ENCODE data around the gene SMTN.
"Not testable (repeated sequence)": the region's sequence is repeated elsewhere in the genome, so short reads cannot be mapped to it uniquely, and the experiment has no call there.

Gene SMTN

DNA sequence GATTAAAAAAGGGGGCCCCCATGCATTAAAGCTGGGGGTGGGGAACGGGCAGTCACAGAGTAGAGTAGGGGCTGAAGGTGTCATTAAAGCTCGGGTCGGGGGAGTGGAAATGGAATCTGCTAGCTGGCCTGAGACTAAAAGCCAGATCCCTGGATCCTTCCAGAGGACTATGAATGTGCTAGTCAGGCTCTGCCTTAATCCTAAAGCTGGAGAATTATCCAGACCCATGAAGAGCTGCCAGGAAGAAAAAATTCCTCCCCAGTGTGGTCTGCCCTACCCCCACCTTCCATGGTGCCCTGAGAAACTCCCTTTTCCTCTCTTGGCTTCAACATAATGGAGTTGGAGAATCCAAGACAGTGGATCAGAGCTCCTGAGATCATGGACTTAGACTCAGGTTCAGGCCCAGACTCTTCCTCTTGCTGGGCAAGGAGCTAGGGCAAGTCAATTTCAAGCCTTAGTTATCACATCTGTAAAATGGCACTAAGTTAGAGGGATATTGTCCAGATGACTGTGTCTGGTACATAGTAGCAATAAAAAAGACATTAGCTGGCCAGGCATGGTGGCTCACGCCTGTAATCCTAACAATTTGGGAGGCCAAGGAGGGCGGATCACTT lies 24.0 kb upstream of the SMTN start:
- Mint-ChIP-seq H3K27me3 (peaks cover 2% of the 10 kb centered on the region), H3K4me1 (ENCODE audit: low read depth) (peaks cover 6% of the 10 kb centered on the region), H3K27ac (no peak overlapping the region), H3K36me3 (ENCODE audit: low read depth) (no peaks in the 10 kb centered on the region), H3K9me3 (no peaks in the 10 kb centered on the region), H3K4me3 (no peak overlapping the region)
- intact Hi-C loops (cut with micrococcal nuclease): no loop called here

DNA sequence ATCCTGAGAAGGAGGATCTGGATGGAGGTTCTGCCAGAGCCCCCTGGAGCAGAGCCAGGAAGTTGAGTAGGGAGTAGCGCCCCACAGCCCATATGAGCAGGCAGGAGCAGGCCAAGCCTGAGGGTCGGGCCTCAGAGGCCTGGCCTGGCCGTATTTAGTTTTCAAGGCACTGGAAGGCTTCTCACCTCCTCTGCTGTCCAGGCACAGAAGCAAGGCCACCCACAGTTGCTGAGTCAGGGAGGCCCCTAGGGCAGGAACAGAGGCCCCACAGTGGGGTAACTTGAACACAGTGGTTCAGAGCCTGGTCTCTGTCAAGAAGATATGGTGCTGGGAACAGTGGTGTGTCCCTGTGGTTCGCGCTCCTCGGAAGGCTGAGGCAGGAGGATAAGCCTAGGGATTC lies 21.5 kb upstream of the SMTN start:
- H3K4me1 Mint-ChIP-seq (ENCODE audit: low read depth); H3K4me3 Mint-ChIP-seq: not testable (repeated sequence)

DNA sequence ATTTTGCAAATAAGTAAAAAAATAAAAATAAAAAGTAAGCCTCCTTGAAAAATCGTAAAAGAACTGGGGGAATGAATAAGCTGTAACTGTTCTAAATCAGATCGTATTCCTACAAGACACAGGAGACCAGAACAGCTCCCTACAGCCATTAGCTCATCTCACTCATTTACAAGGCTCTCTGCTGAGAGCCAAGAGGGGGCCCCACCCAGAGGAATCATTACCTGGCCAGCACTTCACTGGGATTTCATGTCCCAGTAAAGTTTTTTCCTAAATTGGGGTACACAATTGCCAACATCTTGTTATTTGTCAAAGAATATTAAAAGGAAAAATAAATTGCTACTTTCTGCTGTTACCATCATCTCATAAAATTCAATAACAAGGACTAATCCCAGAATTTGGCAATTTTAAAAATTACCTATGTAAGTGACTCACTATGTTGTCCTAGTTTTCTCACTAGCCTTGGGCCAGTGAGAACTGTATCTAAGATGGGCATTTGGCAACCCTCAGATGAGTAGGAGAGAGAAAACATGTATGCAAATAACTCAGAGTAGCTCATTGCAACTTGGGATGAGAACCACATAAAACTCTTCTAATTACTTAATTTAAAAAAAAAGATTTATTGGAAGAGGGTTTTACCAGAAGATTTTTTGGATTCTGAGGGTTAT lies 18.4 kb upstream of the SMTN start:
- intact Hi-C loops (cut with micrococcal nuclease): no loop called here
- H3K9me3 Mint-ChIP-seq: peaks cover 8% of the 10 kb centered on the region
- H3K36me3 Mint-ChIP-seq (ENCODE audit: low read depth): no peaks in the 10 kb centered on the region
- H3K27ac Mint-ChIP-seq: no peak overlapping the region
- no peaks in the 10 kb centered on the region for H3K4me1 Mint-ChIP-seq (ENCODE audit: low read depth)
- H3K4me3 Mint-ChIP-seq: no peak overlapping the region
- H3K27me3 Mint-ChIP-seq: peaks cover 2% of the 10 kb centered on the region

More for the DNA sequence above, 21.5 kb upstream of the SMTN start:
- H3K9me3 Mint-ChIP-seq; H3K27me3 Mint-ChIP-seq; intact Hi-C loops (cut with micrococcal nuclease); H3K27ac Mint-ChIP-seq; H3K36me3 Mint-ChIP-seq (ENCODE audit: low read depth): not testable (repeated sequence)

DNA sequence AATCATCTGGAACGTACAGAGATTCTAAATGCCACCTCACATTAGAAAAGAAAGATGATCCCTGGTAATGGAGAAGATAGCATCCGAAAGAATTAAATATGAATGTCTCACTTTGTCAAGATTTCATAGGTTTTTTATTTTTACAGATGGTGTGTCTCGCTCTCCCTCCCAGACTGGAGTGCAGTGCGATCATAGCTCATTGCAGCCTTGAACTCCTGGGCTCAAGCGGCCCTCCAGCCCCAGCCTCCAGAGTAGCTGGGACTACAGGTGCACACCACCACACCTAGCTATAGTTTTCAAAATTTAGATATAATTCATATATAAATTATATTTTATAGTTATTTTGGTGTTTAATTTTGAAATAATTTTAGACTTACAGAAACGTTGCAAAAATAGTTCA lies 16.7 kb upstream of the SMTN start:
- intact Hi-C loops (cut with micrococcal nuclease): no loop called here
- no peaks in the 10 kb centered on the region for H3K4me1 Mint-ChIP-seq (ENCODE audit: low read depth)
- peaks cover 2% of the 10 kb centered on the region for H3K27me3 Mint-ChIP-seq
- H3K27ac Mint-ChIP-seq: no peak overlapping the region
- H3K4me3 Mint-ChIP-seq: no peak overlapping the region
- H3K36me3 Mint-ChIP-seq (ENCODE audit: low read depth): no peaks in the 10 kb centered on the region
- H3K9me3 Mint-ChIP-seq: peaks cover 8% of the 10 kb centered on the region

DNA sequence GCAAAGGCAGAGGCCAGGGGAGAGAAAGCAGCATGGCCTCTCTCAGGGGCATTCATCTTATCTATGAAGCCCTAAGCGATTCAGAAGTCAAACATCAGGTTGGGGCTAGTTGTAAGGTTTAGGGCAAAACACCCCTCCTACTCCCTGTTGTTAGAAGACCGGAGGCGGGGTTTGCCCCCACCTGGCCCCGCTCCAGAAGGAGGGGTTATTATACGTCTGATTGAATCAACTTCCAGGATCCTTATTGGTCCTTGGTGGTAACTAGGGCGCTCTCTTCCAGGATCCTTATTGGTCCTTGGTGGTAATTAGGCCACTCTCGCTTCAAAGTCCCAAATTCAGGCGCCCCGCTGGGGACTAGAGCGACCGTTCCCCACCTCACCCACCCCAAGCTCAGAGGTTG lies 12.1 kb upstream of the SMTN start:
- intact Hi-C loops (cut with micrococcal nuclease): no loop called here
- H3K4me1 Mint-ChIP-seq (ENCODE audit: low read depth): no peaks in the 10 kb centered on the region
- H3K27ac Mint-ChIP-seq: no peak overlapping the region
- H3K36me3 Mint-ChIP-seq (ENCODE audit: low read depth): no peaks in the 10 kb centered on the region
- peaks cover 3% of the 10 kb centered on the region for H3K9me3 Mint-ChIP-seq
- no peak overlapping the region for H3K4me3 Mint-ChIP-seq
- H3K27me3 Mint-ChIP-seq: peaks cover 4% of the 10 kb centered on the region

DNA sequence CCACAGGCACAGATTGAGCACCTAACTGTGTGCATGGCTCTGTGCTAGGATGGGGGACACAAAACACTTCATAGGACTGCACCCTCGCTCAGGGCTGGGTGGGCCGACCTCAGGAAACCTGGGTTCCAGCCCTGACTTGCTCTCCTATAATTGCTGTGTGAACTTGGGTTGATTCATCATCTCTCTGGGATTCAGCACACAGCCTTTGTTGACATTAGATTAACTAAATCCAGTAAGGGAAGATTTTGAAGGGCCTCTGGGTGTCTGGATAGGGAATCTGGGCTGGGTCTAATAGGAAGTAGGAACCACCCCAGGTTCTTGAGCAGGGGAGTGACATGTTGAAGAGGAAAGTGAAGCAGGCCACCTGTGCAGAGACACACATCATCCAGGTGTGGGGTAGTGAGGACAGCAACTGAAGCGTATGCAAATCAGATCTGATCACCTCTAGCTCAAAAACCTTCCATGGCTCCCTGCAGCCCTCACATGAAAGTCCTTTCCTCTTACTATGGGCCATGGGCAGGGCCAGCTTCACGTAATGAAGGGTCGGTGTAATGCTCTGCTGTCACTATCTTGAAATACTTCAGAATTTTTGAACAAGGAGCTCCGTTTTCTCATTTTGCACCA lies 11.3 kb upstream of the SMTN start:
- H3K27me3 Mint-ChIP-seq; H3K4me1 Mint-ChIP-seq (ENCODE audit: low read depth); H3K27ac Mint-ChIP-seq; H3K9me3 Mint-ChIP-seq; H3K4me3 Mint-ChIP-seq; H3K36me3 Mint-ChIP-seq (ENCODE audit: low read depth); intact Hi-C loops (cut with micrococcal nuclease): not testable (repeated sequence)

DNA sequence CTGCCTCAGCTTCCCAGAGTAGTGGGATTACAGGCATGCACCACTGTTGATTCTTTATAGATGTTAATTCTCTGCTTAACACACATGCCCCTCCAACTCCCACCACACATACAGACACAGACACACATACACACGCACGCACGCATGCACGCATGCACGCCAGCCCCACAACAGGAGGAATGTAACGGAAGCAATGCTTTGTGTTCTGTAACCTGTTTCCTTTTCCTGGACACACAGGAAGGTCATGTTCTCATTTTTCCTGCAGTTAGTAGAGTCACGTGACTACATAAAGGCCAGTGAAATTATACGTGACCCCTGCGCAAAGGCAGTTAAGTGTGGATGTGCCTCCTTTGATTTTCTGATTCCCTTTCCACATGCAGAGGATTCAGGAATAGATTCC lies 8.0 kb upstream of the SMTN start:
- H3K4me3 Mint-ChIP-seq; H3K4me1 Mint-ChIP-seq (ENCODE audit: low read depth); H3K9me3 Mint-ChIP-seq; intact Hi-C loops (cut with micrococcal nuclease); H3K27ac Mint-ChIP-seq; H3K27me3 Mint-ChIP-seq; H3K36me3 Mint-ChIP-seq (ENCODE audit: low read depth): not testable (repeated sequence)

DNA sequence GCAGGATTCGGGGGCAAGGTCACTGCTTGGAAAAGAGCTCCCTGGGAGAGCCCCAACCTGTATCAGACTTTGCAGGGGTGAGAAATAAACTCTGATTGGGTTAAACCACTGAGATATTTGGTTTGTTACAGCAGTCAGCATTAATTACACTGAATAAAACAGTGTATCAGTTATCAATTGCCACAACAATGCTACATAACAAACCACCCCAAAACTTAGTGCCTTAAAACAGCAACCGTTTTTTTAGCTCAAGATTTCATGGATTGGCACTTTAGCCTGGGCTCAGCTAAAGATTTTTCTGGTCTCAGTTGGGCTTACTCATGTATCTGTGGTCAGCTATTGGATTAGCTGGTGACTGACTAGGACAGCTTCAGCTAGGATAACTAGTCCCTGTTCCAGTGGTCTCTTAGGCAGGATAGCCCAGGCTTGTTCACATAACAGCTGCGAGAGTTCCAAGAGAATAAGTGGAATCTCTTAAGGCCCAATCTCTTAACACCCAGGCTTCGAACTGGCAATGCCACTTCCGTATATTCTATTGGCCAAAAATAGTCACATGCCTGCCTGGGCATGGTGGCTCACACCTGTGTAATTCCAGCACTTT lies 7.5 kb upstream of the SMTN start:
- H3K4me1 Mint-ChIP-seq (ENCODE audit: low read depth); H3K4me3 Mint-ChIP-seq; H3K9me3 Mint-ChIP-seq; intact Hi-C loops (cut with micrococcal nuclease); H3K27ac Mint-ChIP-seq; H3K27me3 Mint-ChIP-seq; H3K36me3 Mint-ChIP-seq (ENCODE audit: low read depth): not testable (repeated sequence)

DNA sequence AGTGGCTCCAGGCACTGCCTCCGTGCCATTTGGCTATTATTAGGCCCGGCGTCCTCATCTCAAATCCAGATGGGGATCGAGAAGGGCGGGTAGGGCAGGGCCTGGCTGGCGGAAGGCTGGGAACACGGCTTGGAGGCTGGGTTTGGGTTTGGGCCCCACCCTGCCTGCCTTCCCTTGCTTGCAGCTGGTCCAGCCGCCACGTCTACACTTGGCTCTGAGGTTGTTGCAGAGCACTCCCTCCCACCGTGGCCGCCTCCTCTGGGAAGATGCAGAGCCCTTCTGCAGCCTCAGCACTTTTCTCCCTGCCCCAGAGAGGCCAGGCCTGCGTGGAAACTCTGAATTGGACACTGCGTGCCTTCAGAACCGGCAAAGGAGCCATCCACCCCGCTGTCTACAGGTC lies 5.2 kb upstream of the SMTN start:
- Mint-ChIP-seq H3K36me3 (ENCODE audit: low read depth) (no peaks in the 10 kb centered on the region), H3K4me1 (ENCODE audit: low read depth) (peaks cover 11% of the 10 kb centered on the region), H3K9me3 (no peaks in the 10 kb centered on the region), H3K27ac (no peak overlapping the region), H3K4me3 (no peak overlapping the region), H3K27me3 (peaks cover 7% of the 10 kb centered on the region)
- intact Hi-C loops (cut with micrococcal nuclease): no loop called here

DNA sequence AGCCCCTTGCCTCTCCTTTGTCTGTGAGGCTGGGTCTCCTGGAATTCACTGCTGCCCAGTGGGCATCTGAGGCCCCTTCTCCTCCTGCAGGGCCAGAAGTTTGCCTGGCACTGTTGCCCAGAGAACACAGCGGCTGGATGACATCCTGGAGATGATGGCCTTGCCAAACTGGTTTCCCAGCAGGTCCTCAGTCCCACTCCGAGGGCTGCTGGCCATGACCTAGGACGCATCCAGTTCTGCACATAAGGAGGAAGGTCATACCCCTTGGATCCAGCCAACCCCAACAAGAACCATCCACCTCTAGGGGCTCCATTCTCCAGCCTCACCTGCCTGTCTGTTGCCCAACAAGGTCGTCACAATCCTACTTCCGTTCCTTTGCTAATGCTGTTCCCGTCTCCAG lies 3.4 kb upstream of the SMTN start:
- Mint-ChIP-seq H3K27ac (no peak overlapping the region), H3K4me3 (no peak overlapping the region), H3K9me3 (no peaks in the 10 kb centered on the region), H3K36me3 (ENCODE audit: low read depth) (no peaks in the 10 kb centered on the region), H3K27me3 (peaks cover 5% of the 10 kb centered on the region), H3K4me1 (ENCODE audit: low read depth) (peaks cover 28% of the 10 kb centered on the region)
- intact Hi-C loops (cut with micrococcal nuclease): no loop called here

DNA sequence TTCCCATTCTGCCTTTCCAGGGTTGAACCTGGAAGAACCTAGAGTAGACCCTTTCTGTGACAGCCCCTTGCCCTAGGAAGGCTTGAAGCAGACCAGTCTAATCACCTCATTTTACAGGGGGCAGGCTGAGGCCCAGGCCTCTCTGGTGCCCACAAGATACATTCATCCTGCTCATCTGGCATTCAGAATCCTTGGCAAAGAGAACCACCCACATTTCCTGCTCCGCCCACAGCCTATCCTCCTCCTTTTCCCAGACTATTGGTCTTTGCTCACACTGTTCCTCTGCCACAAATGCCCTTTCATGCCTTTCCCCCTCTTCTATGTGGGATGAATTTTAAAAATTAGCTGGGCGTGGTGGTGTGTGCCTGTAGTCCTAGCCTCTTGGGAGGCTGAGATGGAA lies 2.7 kb upstream of the SMTN start:
- H3K36me3 Mint-ChIP-seq (ENCODE audit: low read depth); H3K9me3 Mint-ChIP-seq; intact Hi-C loops (cut with micrococcal nuclease); H3K4me3 Mint-ChIP-seq; H3K27me3 Mint-ChIP-seq; H3K27ac Mint-ChIP-seq: not testable (repeated sequence)
- peaks cover 35% of the 10 kb centered on the region for H3K4me1 Mint-ChIP-seq (ENCODE audit: low read depth)

DNA sequence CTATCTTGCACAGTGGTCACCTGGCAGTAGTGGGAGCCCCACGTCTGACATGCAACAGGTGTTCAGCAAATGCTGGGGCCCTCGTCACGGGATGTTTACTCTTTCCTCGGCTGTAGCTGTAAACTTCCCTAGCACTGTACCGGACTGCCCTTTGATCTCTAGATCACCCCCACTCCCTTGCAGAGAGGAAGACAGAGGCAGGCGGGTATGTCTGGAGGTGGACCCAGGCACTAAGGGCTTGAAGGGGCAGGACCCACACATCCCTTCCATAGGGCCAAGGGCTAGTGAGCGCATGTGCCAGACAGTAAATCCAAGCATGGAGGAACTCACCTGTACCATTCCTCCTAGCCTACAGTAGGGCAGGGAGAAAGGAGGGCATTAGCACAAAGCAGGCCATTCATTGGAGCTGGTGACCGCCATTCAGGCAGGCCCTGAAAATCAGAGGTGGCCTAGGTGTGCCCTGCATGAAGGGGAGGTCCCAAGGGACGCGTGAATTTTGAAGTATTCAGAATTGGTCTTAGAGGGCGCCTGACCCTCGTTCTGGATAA lies 1.9 kb upstream of the SMTN start:
- Mint-ChIP-seq H3K4me3 (no peak overlapping the region), H3K4me1 (ENCODE audit: low read depth) (peaks cover 43% of the 10 kb centered on the region), H3K36me3 (ENCODE audit: low read depth) (peaks cover under 1% of the 10 kb centered on the region), H3K27ac (no peak overlapping the region), H3K27me3 (peaks cover 5% of the 10 kb centered on the region), H3K9me3 (no peaks in the 10 kb centered on the region)
- intact Hi-C loops (cut with micrococcal nuclease): no loop called here

DNA sequence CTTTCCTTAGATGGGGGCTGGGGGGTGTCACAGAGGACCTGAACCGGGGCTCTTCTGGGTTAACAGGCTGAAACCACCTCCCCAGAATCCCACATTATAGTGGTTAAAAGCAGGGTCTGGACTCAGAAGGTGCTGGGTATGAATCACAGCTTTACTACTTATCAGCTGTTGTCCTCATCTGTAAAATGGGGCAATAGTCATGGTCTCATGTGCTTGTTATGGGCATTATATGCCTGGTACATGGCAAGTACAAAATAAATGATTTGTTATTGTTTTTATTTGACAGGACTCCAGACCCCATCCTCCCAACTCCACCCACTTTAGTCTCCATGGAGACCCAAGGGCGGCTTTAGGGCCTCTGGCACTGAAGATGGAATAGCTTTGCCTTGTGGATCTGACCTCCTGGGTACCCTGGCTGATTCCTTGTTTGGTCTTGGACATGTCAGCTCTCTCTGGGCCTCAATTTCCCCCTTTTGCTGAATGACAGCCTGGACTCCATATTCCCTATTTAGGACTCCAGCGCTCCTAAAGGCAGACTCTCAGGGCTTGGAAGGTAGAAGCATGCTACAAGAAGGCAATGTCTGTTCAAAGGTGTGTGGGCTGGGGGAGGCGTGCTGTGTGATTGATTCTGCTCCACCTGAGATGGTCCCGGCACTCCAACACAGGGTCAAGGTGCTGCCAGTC lies 812 bp upstream of the SMTN start:
- H3K27ac Mint-ChIP-seq: peak overlapping the region; percentile 80
- H3K4me1 Mint-ChIP-seq (ENCODE audit: low read depth): peaks cover 50% of the 10 kb centered on the region
- H3K36me3 Mint-ChIP-seq (ENCODE audit: low read depth): peaks cover 12% of the 10 kb centered on the region
- no peaks in the 10 kb centered on the region for H3K9me3 Mint-ChIP-seq
- H3K27me3 Mint-ChIP-seq: peaks cover 5% of the 10 kb centered on the region
- H3K4me3 Mint-ChIP-seq: peak overlapping the region; percentile 88
- intact Hi-C loops (cut with micrococcal nuclease): loop anchor here (5.0 to 10.0 kb wide), 2 partner anchors 113 to 194 kb away; partner anchors contain the start of genes MORC2 and TUG1
